Lung (tissue), 12 donors: ENCODE data around the gene COL4A2. TPM values are rescaled to one million over a fixed set of nuclear protein-coding genes. Genes with fewer than 3 reads are reported as not detected.

Experiments used
- ATAC-seq: fragments of 200-7000 bp; cut with Tn5 transposase; one replicate; pipeline ENCODE4 v1.9.1; 2020; ENCODE audit warnings: moderate number of reproducible peaks; ENCODE audit not compliant: insufficient read depth, low FRiP score
- DNase-seq, 3 donors: peaks; one replicate each; pipeline ENCODE4 v3.0.0-alpha.2; 2013 to 2017
- H3K27ac ChIP-seq, 2 donors: one replicate each; pipeline ENCODE4 v1.5.1; 2013; ENCODE audit warnings: mild to moderate bottlenecking in 2 of 2, moderate library complexity in 2 of 2, control low read depth in 1 of 2, inconsistent platforms in 1 of 2, low read depth in 1 of 2, low read length in 1 of 2
- H3K27me3 ChIP-seq, 3 donors: one replicate each; pipeline ENCODE4 v1.5.1; 2013; ENCODE audit warnings: low read length in 2 of 3; ENCODE audit not compliant: control insufficient read depth in 3 of 3, insufficient read depth in 3 of 3
- H3K36me3 ChIP-seq, 4 donors: one replicate each; pipeline ENCODE4 v1.5.1; 2013; ENCODE audit warnings: low read length in 4 of 4, mild to moderate bottlenecking in 1 of 4, moderate library complexity in 1 of 4; ENCODE audit not compliant: control insufficient read depth in 4 of 4, insufficient read depth in 4 of 4
- H3K4me1 ChIP-seq, 5 donors: one replicate each; pipeline ENCODE4 v1.5.1; 2013; ENCODE audit warnings: low read length in 5 of 5, mild to moderate bottlenecking in 2 of 5, moderate library complexity in 1 of 5; ENCODE audit not compliant: control insufficient read depth in 5 of 5, insufficient read depth in 5 of 5
- H3K4me3 ChIP-seq: one replicate; pipeline ENCODE4 v1.5.1; 2013; ENCODE audit warnings: mild to moderate bottlenecking, control low read depth, moderate library complexity
- H3K9ac ChIP-seq, 2 donors: one replicate each; pipeline ENCODE4 v1.5.1; 2013; ENCODE audit warnings: low read length in 2 of 2, control low read depth in 1 of 2; ENCODE audit not compliant: insufficient read depth in 1 of 2
- H3K9me3 ChIP-seq, 4 donors: one replicate each; pipeline ENCODE4 v1.5.1; 2013; ENCODE audit warnings: low read length in 3 of 4, mild to moderate bottlenecking in 1 of 4, moderate library complexity in 1 of 4; ENCODE audit not compliant: control insufficient read depth in 4 of 4, insufficient read depth in 3 of 4
- CTCF ChIP-seq: IDR thresholded peaks from 2 replicates; pipeline ENCODE4 v1.5.1; 2012; ENCODE audit warnings: mild to moderate bottlenecking; ENCODE audit errors: control extremely low read depth, extremely low read depth
- WGBS, 2 donors: extraction: QIAGEN DNeasy Blood & Tissue Kit; methylation state at CpG; one replicate each; pipeline ENCODE4 v1.1.7; 2013; 5-methylcytosine and 5-hydroxymethylcytosine counted together
- polyA plus RNA-seq, 2 donors: library from polyadenylated mRNA; stranded (reverse); fragments of 200-250 nt; gene quantifications; one replicate each; pipeline ENCODE4 v1.2.1, GENCODE V29; 2013
- total RNA-seq, 2 donors: library from RNA; depleted of rRNA in 1 of 2; stranded (reverse); fragments of >200 nt in 1 of 2; gene quantifications; one replicate each; pipeline ENCODE4 v1.2.1, GENCODE V29; 2014 to 2021
- donor health status: control.
- donor health status: control.
- donor health status: Bipolar disorder and iron deficiency.
- donor health status: healthy.
- donor health status: DM: yes; HTN: yes; CAD: no.

The COL4A2 gene
- total and polyA plus RNA-seq, 4 donors, result 169 to 627 (median 339) TPM

GRCh38 chr13:110329798-110330461 is 22.8 kb downstream of the COL4A2 start:
- Histone ChIP-seq H3K4me3 (no peak overlapping the region), H3K9ac (no peak overlapping the region), H3K9me3 (no peaks in the 10 kb centered on the region), H3K27ac (peak overlapping the region in 1 of 2 donors; percentile 26), H3K27me3 (no peaks in the 10 kb centered on the region), H3K4me1 (peaks cover 14 to 45% (median 22%) of the 10 kb centered on the region in 5 donors), H3K36me3 (peaks cover 0 to 2% (median 0%) of the 10 kb centered on the region in 4 donors)
- ATAC-seq, result no peak
- DNase-seq, result peak in 1 of 3 donors; percentile 25
- 83 to 85% methylated on average over 21 of the region's 21 CpGs for WGBS, 2 donors
- no peak for TF ChIP-seq CTCF

- no peak for TF ChIP-seq CTCF
Observed at GRCh38 chr13:110330491-110331011, 23.5 kb downstream of the COL4A2 start.

GRCh38 chr13:110331362-110331761 is 24.3 kb downstream of the COL4A2 start:
- no peak for TF ChIP-seq CTCF
- 63% methylated on average over 11 of the region's 11 CpGs for WGBS, 2 donors
- H3K9me3 ChIP-seq, result no peaks in the 10 kb centered on the region
- H3K9ac ChIP-seq, result no peak overlapping the region
- no peaks in the 10 kb centered on the region for H3K27me3 ChIP-seq
- H3K4me1 ChIP-seq, result peaks cover 12 to 37% (median 22%) of the 10 kb centered on the region in 5 donors
- H3K4me3 ChIP-seq, result no peak overlapping the region
- ATAC-seq (no peak), DNase-seq (no peak)
- H3K36me3 ChIP-seq, result peaks cover 0 to 2% (median 0%) of the 10 kb centered on the region in 4 donors
- peak overlapping the region in 1 of 2 donors; percentile 61 for H3K27ac ChIP-seq

More at GRCh38 chr13:110330491-110331011, 23.5 kb downstream of the COL4A2 start:
- WGBS, 2 donors, result 85 to 87% methylated on average over 11 of the region's 11 CpGs
- H3K4me3 ChIP-seq, result no peak overlapping the region
- DNase-seq (peak in 1 of 3 donors; percentile 55), ATAC-seq (no peak)
- H3K27ac ChIP-seq, result peak overlapping the region in 1 of 2 donors; percentile 26
- no peaks in the 10 kb centered on the region for H3K9me3 ChIP-seq
- peaks cover 10 to 39% (median 22%) of the 10 kb centered on the region in 5 donors for H3K4me1 ChIP-seq
- no peaks in the 10 kb centered on the region for H3K27me3 ChIP-seq
- H3K36me3 ChIP-seq, result peaks cover 0 to 2% (median 0%) of the 10 kb centered on the region in 4 donors
- no peak overlapping the region for H3K9ac ChIP-seq
